ENCODE results near the gene CSNK1A1L. TPM values are rescaled to one million over a fixed set of nuclear protein-coding genes. Genes with fewer than 3 reads are reported as not detected.

The CSNK1A1L gene
- total RNA-seq, 4 donors from 2014 or later = not detected

DNA sequence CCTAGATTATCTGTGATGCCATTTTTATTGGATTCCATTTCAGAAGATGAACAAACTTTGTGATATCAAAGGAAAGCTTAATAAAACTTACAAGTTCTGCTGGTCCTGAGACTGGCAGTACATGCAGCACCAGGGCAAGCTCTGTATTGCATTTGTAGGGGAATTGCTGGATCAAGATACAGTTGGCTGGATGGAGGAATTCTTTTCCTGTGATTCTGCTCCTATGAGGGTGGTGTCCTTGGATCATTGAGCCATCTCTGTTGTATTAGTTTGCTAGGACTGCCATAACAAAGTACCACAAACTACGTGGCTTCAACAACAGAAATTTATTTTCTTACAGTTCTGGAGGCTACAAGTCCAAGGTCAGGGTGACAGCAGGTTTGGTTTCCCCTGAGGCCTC is 33.9 kb upstream of the CSNK1A1L start:
- TF ChIP-seq, protein P1, sequence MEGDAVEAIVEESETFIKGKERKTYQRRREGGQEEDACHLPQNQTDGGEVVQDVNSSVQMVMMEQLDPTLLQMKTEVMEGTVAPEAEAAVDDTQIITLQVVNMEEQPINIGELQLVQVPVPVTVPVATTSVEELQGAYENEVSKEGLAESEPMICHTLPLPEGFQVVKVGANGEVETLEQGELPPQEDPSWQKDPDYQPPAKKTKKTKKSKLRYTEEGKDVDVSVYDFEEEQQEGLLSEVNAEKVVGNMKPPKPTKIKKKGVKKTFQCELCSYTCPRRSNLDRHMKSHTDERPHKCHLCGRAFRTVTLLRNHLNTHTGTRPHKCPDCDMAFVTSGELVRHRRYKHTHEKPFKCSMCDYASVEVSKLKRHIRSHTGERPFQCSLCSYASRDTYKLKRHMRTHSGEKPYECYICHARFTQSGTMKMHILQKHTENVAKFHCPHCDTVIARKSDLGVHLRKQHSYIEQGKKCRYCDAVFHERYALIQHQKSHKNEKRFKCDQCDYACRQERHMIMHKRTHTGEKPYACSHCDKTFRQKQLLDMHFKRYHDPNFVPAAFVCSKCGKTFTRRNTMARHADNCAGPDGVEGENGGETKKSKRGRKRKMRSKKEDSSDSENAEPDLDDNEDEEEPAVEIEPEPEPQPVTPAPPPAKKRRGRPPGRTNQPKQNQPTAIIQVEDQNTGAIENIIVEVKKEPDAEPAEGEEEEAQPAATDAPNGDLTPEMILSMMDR (IDR thresholded peaks at IDR 0.05; ENCODE audit: low read depth) = no peak

DNA sequence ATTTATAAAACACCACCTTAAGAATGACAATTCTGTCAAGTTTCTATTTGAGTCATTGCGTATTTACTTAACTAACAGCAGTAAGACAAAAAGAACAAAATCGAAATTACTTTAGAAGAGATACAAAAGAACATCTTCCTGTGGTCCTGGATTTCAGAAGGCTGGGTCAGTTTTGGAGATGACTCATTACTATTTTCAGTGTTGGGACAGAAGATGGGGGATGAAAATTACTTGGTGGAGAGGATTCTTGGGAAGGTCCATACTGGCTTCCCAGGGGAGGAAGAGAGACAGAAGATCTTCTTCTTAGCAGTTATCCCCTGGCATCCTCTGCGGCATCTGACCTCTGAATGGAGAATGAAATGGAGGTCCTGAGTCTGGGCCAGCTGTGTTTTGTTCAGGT is 33.5 kb upstream of the CSNK1A1L start:
- TF ChIP-seq, protein P1 (IDR thresholded peaks at IDR 0.05; ENCODE audit: low read depth) = no peak

DNA sequence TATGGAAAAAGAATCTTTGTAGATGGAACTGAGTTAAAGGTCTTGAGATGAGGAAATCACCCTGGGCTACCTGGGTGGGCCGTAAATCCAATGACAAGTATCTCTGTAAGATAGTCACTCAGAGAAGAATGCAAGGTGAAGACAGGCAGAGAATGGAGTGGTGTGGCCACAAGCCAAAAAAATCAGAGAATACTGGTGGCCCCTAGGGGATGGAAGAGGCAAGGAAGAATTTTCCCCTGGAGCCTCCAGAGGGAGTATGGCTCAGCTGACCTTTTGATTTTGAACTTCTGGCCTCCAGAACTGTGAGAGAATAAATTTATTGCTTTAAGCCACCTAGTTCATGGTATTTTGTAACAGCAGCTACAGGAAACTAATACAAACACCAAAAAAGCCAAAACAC is 32.7 kb upstream of the CSNK1A1L start:
- TF ChIP-seq, protein P1 (IDR thresholded peaks at IDR 0.05; ENCODE audit: low read depth) = no peak

DNA sequence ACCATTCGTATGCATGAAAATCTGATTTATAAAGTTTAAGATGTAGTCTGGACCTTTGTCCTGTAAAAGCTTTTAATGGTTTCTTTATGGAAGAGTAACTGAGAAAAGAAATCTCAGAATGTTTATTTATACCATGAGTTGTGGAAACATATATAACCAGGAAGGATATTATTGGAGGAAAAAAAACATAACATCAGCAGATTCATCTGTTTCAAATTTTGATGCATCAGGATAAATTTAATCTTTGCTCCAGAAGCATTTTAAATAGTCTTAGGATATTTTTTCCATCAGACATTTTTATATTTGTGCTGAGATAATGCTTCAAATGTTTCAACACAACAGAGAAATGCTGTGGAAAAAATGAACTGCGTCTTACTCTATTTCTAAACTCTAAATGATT is 31.2 kb upstream of the CSNK1A1L start:
- TF ChIP-seq, protein P1 (IDR thresholded peaks at IDR 0.05; ENCODE audit: low read depth) = no peak

DNA sequence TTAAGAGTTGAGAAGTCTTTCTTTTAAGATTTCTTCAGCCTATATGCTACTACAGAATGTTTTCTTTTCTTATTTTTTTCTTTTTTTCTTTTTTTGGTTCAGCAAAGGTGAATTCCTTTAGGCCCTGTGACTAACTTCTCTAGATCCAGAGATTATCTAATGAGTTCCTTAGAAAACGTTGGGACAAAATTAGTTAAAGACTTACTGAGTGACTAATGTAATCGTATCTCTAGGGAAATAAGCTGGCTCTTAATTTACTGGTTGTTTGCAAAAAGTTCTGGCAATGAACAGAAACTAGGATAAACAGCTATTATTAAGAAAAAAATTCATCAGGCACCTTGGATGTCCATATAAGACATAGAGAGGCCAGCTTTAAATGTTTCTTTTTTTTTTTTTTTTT is 30.7 kb upstream of the CSNK1A1L start:
- TF ChIP-seq, protein P1 (IDR thresholded peaks at IDR 0.05; ENCODE audit: low read depth) = no peak

DNA sequence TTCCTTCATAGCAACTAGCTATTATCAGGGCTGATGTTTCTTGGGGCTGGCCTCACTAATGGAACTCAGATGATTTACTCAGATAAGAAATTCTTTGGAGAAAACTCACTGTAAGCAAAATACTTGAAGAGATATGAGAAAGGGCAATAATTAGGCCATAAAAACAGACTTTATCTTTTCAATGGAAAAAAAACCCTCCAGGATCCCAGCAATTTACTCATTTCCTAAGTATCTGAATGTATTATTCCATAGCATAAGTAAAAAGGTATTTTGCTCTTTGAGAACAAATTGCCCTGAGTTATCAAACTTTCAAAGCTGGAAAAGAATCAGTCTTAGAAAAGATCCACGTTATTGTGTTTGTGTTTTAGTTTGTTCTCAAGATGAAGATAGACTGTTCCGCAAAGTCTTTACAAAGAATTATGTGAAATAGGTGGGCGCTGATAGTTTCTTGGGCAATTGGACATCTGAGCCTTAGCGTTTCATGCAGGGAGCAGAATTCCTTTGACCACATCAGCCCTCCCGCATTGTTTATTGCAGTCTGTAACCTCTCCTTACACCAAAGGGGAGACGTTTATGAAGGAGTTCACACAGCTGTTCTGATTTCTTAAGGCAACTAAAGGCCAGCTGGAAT is 29.1 kb upstream of the CSNK1A1L start:
- TF ChIP-seq, protein P1 (IDR thresholded peaks at IDR 0.05; ENCODE audit: low read depth) = no peak

DNA sequence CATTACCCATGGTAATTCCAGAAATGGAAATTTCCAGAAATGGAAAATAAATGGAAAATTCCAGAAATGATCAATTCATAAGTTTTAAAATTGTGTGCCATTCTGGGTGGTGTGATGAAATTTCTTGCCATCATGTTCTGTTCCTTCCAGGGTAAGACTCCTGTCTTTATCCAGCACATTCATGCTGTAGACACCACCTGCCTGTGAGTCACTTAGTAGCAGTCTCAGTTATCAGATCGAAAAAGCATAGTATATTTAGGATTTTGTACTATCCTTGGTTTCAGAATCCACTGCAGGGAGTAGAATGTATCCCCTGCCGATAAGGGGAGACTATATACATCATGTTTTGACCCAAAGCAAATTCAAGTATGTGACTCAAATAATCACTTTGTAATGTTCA is 26.7 kb upstream of the CSNK1A1L start:
- TF ChIP-seq, protein P1 (IDR thresholded peaks at IDR 0.05; ENCODE audit: low read depth) = no peak
